IMR-90 (cell line): ENCODE measurements around the gene CDT1. TPM values are rescaled to one million over a fixed set of nuclear protein-coding genes. Genes with fewer than 3 reads are reported as not detected.

Source experiments
- ATAC-seq: fragments of 200-7000 bp; cut with Tn5 transposase; 2 replicates; pipeline ENCODE4 v1.9.1; 2020; ENCODE audit warnings: low read depth, mild to moderate bottlenecking, moderate library complexity
- BruUV-seq: library from RNA; stranded (reverse); fragments of 400-500 nt; replicated peaks from 2 replicates; lab custom pipeline; 2021; lab: Mats Ljungman, UMichigan
- CTCF ChIA-PET: fragments of 300-600 bp; formaldehyde crosslinking; extraction: SDS; loops from one replicate; lab custom pipeline; 2021; ENCODE audit warnings: antibody characterized with exemption; lab: Yijun Ruan, JAX
- POLR2A ChIA-PET: fragments of 300-600 bp; sonication (Branson Sonifier 250); formaldehyde crosslinking; loops from one replicate; lab custom pipeline; 2022; ENCODE audit warnings: antibody characterized with exemption; ENCODE audit not compliant: unreplicated experiment; lab: Charles Lee
- DNase-seq: peaks from one replicate; pipeline ENCODE4 v3.0.0; 2013
- H2AFZ ChIP-seq: replicated peaks from 2 replicates; pipeline ENCODE3; 2013; ENCODE audit warnings: low read length, mild to moderate bottlenecking; ENCODE audit not compliant: poor library complexity
- H2AK5ac ChIP-seq: 2 replicates; pipeline ENCODE4 v1.6.1; 2013; ENCODE audit warnings: low read depth, low read length, inconsistent platforms
- H2AK9ac ChIP-seq: replicated peaks from 2 replicates; pipeline ENCODE3; 2013; ENCODE audit warnings: mild to moderate bottlenecking, low read depth, low read length, moderate library complexity; ENCODE audit not compliant: poor library complexity
- H2BK120ac ChIP-seq: 2 replicates; pipeline ENCODE4 v1.6.1; 2013; ENCODE audit warnings: low read depth, low read length, inconsistent platforms
- H2BK15ac ChIP-seq: 3 replicates; pipeline ENCODE4 v1.6.1; 2013; ENCODE audit warnings: low read depth, low read length, inconsistent platforms
- H2BK20ac ChIP-seq: 2 replicates; pipeline ENCODE4 v1.6.1; 2013; ENCODE audit warnings: low read depth, mild to moderate bottlenecking, inconsistent platforms, low read length, moderate library complexity
- H2BK5ac ChIP-seq: 2 replicates; pipeline ENCODE4 v1.6.1; 2013; ENCODE audit warnings: mild to moderate bottlenecking, low read depth, low read length, inconsistent platforms; ENCODE audit not compliant: poor library complexity, severe bottlenecking
- H3K14ac ChIP-seq: replicated peaks from 2 replicates; pipeline ENCODE4 v1.6.1; 2013; ENCODE audit warnings: low read depth, low read length, inconsistent platforms
- H3K18ac ChIP-seq: 2 replicates; pipeline ENCODE4 v1.6.1; 2013; ENCODE audit warnings: low read depth, low read length, control low read depth
- H3K23ac ChIP-seq: 2 replicates; pipeline ENCODE4 v1.6.1; 2013; ENCODE audit warnings: low read depth, low read length, inconsistent platforms
- H3K27ac ChIP-seq: 2 replicates; pipeline ENCODE4 v1.5.1; 2013; ENCODE audit warnings: mild to moderate bottlenecking, control low read depth, low read length; ENCODE audit not compliant: insufficient read depth
- H3K27me3 ChIP-seq: 2 replicates; pipeline ENCODE4 v1.6.1; 2013; ENCODE audit warnings: low read length; ENCODE audit not compliant: control insufficient read depth, insufficient read depth
- H3K36me3 ChIP-seq: 2 replicates; pipeline ENCODE4 v1.6.1; 2013; ENCODE audit warnings: low read length, mixed read lengths; ENCODE audit not compliant: control insufficient read depth, insufficient read depth
- H3K4ac ChIP-seq: 2 replicates; pipeline ENCODE4 v1.6.1; 2013; ENCODE audit warnings: low read depth, low read length, inconsistent platforms
- H3K4me1 ChIP-seq: 2 replicates; pipeline ENCODE4 v1.6.1; 2013; ENCODE audit warnings: low read length, mixed read lengths; ENCODE audit not compliant: control insufficient read depth, insufficient read depth
- H3K4me2 ChIP-seq: 2 replicates; pipeline ENCODE4 v1.6.1; 2013; ENCODE audit warnings: low read depth, mild to moderate bottlenecking, control low read depth, low read length, moderate library complexity
- H3K4me3 ChIP-seq: 2 replicates; pipeline ENCODE4 v1.5.1; 2013; ENCODE audit warnings: low read depth, mild to moderate bottlenecking, control low read depth, low read length, moderate library complexity; ENCODE audit not compliant: insufficient read depth
- H3K56ac ChIP-seq: 2 replicates; pipeline ENCODE4 v1.6.1; 2013; ENCODE audit warnings: low read length, inconsistent platforms; ENCODE audit not compliant: insufficient read depth; ENCODE audit errors: extremely low read depth
- H3K79me1 ChIP-seq, 2 experiments: 2 replicates each; pipeline ENCODE4 v1.6.1; 2013; ENCODE audit warnings: low read length in 2 of 2, inconsistent platforms in 1 of 2, low read depth in 1 of 2
- H3K9ac ChIP-seq: 2 replicates; pipeline ENCODE4 v1.6.1; 2013; ENCODE audit warnings: low read depth, low read length, control low read depth
- H3K9me1 ChIP-seq: 2 replicates; pipeline ENCODE4 v1.6.1; 2013; ENCODE audit warnings: low read length, inconsistent platforms; ENCODE audit not compliant: insufficient read depth
- H3K9me3 ChIP-seq: 2 replicates; pipeline ENCODE4 v1.6.1; 2013; ENCODE audit warnings: low read length; ENCODE audit not compliant: control insufficient read depth, insufficient read depth
- H4K20me1 ChIP-seq: 2 replicates; pipeline ENCODE4 v1.6.1; 2013; ENCODE audit warnings: low read length, inconsistent platforms; ENCODE audit not compliant: insufficient read depth
- H4K5ac ChIP-seq: 2 replicates; pipeline ENCODE4 v1.6.1; 2013; ENCODE audit warnings: mild to moderate bottlenecking, low read depth, low read length, control low read depth
- H4K8ac ChIP-seq, 2 experiments: 2 replicates each; pipeline ENCODE4 v1.6.1; 2013; ENCODE audit warnings: low read depth in 2 of 2, low read length in 2 of 2, control low read depth in 1 of 2, inconsistent platforms in 1 of 2
- H4K91ac ChIP-seq: 2 replicates; pipeline ENCODE4 v1.6.1; 2013; ENCODE audit warnings: low read depth, low read length, inconsistent platforms; ENCODE audit not compliant: insufficient read depth
- BHLHE40 ChIP-seq: fragments of 150-350 bp; IDR thresholded peaks from 2 replicates; pipeline ENCODE4 v1.6.1; 2016; ENCODE audit warnings: mild to moderate bottlenecking, low read depth, low read length
- CEBPB ChIP-seq: IDR thresholded peaks from 2 replicates; pipeline ENCODE4 v1.6.1; 2012; ENCODE audit warnings: low read depth, low read length, improper control_type of control experiment
- CHD1 ChIP-seq: IDR thresholded peaks from 2 replicates; pipeline ENCODE4 v1.6.1; 2012; ENCODE audit warnings: low read depth, low read length, improper control_type of control experiment
- FOS ChIP-seq: fragments of 150-350 bp; IDR thresholded peaks from 2 replicates; pipeline ENCODE4 v1.6.1; 2016; ENCODE audit warnings: low read depth, low read length
- MAFK ChIP-seq: IDR thresholded peaks from 2 replicates; pipeline ENCODE4 v1.6.1; 2012; ENCODE audit warnings: low read depth, low read length, improper control_type of control experiment
- MAZ ChIP-seq: IDR thresholded peaks from 2 replicates; pipeline ENCODE4 v1.6.1; 2012; ENCODE audit warnings: low read depth, mild to moderate bottlenecking, low read length, improper control_type of control experiment, moderate library complexity, borderline replicate concordance
- MXI1 ChIP-seq: IDR thresholded peaks from 2 replicates; pipeline ENCODE4 v1.6.1; 2012; ENCODE audit warnings: low read depth, mild to moderate bottlenecking, low read length, moderate library complexity, borderline replicate concordance
- NFE2L2 ChIP-seq: fragments of 150-350 bp; IDR thresholded peaks from 2 replicates; pipeline ENCODE4 v1.6.1; 2016; ENCODE audit warnings: low read depth, mild to moderate bottlenecking, low read length
- POLR2A ChIP-seq: IDR thresholded peaks from 2 replicates; pipeline ENCODE4 v1.6.1; 2012; ENCODE audit warnings: mild to moderate bottlenecking, low read depth, low read length
- RAD21 ChIP-seq: IDR thresholded peaks from 2 replicates; pipeline ENCODE4 v1.6.1; 2012; ENCODE audit warnings: low read length, improper control_type of control experiment
- RCOR1 ChIP-seq: IDR thresholded peaks from 2 replicates; pipeline ENCODE4 v1.6.1; 2012; ENCODE audit warnings: mild to moderate bottlenecking, low read length, improper control_type of control experiment; ENCODE audit not compliant: insufficient replicate concordance
- RFX5 ChIP-seq: IDR thresholded peaks from 2 replicates; pipeline ENCODE4 v1.8.0; 2012; ENCODE audit warnings: low read depth, mild to moderate bottlenecking, low read length, moderate library complexity
- SMC3 ChIP-seq: fragments of 150-350 bp; IDR thresholded peaks from 2 replicates; pipeline ENCODE4 v1.6.1; 2016; ENCODE audit warnings: low read depth, mild to moderate bottlenecking, antibody characterized with exemption, low read length, moderate library complexity
- WGBS, 2 experiments: methylation state at CpG; one replicate each; pipeline versions ENCODE4 v1.1.5 to v1.1.7; 2013; ENCODE audit warnings: missing lambda C conversion rate in 2 of 2; ENCODE audit not compliant: insufficient read length in 1 of 2; ENCODE audit errors: extremely low coverage in 2 of 2; 5-methylcytosine and 5-hydroxymethylcytosine counted together
- dilution Hi-C: fragments of 300-500 bp; cut with HindIII; formaldehyde crosslinking; loops from one replicate; pipeline ENCODE4 v1.14.3; 2018; ENCODE audit warnings: low sequenced_read_pairs; ENCODE audit not compliant: unreplicated experiment
- in situ Hi-C: fragments of 300-500 bp; cut with MboI; formaldehyde crosslinking; loops from 3 replicates; pipeline ENCODE4 v1.14.3; 2019; ENCODE audit warnings: low sequenced_read_pairs, inconsistent platforms, mixed read lengths
- intact Hi-C: fragments of 100-400 bp; cut with micrococcal nuclease; formaldehyde crosslinking; loops from 2 replicates; pipeline ENCODE4 v1.10.0; 2022
- polyA plus RNA-seq, 3 experiments: library from polyadenylated mRNA; depleted of rRNA; stranded (reverse); fragments of >200 nt; gene quantifications; 2 replicates each; pipeline ENCODE4 v1.2.3, GENCODE V29; 2012; ENCODE audit warnings: low replicate concordance in 1 of 3
- total RNA-seq: library from RNA; depleted of rRNA; stranded (reverse); fragments of >200 nt; gene quantifications from 2 replicates; pipeline ENCODE4 v1.2.3, GENCODE V29; 2012
- TF ChIP-seq, protein P1 (sequence below): fragments of 150-350 bp; IDR thresholded peaks from 2 replicates; pipeline ENCODE4 v1.6.1; 2017; ENCODE audit warnings: mild to moderate bottlenecking, antibody characterized with exemption, low read length, low read depth
- TF ChIP-seq, protein P2 (sequence below): fragments of 150-350 bp; IDR thresholded peaks from 2 replicates; pipeline ENCODE4 v1.6.1; 2016; ENCODE audit warnings: low read depth, mild to moderate bottlenecking, low read length, moderate library complexity, borderline replicate concordance
- TF ChIP-seq, protein P3 (sequence below): conservative IDR thresholded peaks from 2 replicates; pipeline ENCODE4 v1.5.1; 2012; ENCODE audit warnings: mild to moderate bottlenecking, low read depth, low read length, improper control_type of control experiment

CDT1 gene
- total and polyA plus RNA-seq, 2 of the 4 experiments (the other 2 are of a cell fraction), result 3.2 to 11.8 TPM

DNA sequence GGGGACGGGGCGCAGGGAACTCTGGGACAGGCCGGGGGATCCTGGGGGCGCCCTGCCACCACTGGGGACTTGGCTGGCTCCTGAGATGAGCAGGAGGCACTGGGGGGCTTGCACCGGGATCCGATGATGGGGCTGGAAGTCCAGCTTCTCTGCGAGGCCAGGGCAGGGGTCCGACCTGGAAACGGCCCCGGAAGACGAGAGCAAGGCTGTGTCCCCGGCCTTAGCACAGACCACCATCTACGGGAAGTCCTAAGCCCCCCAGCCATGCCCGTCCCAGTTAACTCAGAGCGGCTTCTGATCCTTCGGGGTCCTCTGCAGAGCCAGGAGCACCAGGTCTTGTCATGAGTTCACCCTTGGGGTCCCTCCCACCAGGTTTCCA lies 573 bp downstream of the CDT1 start:
- Histone ChIP-seq H4K20me1 (peaks cover 2% of the 10 kb centered on the region), H4K8ac (0 out of 4 replicates have a peak overlapping the region, but pooled peaks of 1 of the 2 experiments have one; percentile 55), H2BK5ac (no peak overlapping the region), H2BK20ac (no peak overlapping the region), H2AK5ac (peak overlapping the region; percentile 82), H2AFZ (peak overlapping the region; percentile 43), H3K23ac (peak overlapping the region; percentile 66; the same call in 1 of the 2 replicates), H4K91ac (no peak overlapping the region; the same call in 1 of the 2 replicates), H3K36me3 (peaks cover 14% of the 10 kb centered on the region), H3K9me3 (no peaks in the 10 kb centered on the region), H4K5ac (no peak overlapping the region), H2BK15ac (no peak overlapping the region), H3K79me1 (peaks cover 7 to 39% of the 10 kb centered on the region in 2 experiments; a peak in 3 of 4 replicates), H3K9me1 (no peaks in the 10 kb centered on the region; the same call in 1 of the 2 replicates), H3K18ac (no peak overlapping the region), H3K4ac (peak overlapping the region; percentile 4; the same call in 1 of the 2 replicates), H3K9ac (peak overlapping the region; percentile 67), H3K4me3 (peak overlapping the region; percentile 43), H2BK120ac (no peak overlapping the region), H3K27ac (peak overlapping the region; percentile 37; the same call in 1 of the 2 replicates), H3K56ac (peak overlapping the region; percentile 30), H3K14ac (peak overlapping the region; percentile 79; the same call in 1 of the 2 replicates), H3K4me2 (peak overlapping the region; percentile 68), H3K27me3 (no peaks in the 10 kb centered on the region), H2AK9ac (peak overlapping the region; percentile 98), H3K4me1 (peaks cover 8% of the 10 kb centered on the region; the same call in 1 of the 2 replicates)
- ChIA-PET CTCF (no interaction called here), POLR2A (no interaction called here)
- intact Hi-C loops (no loop called here), in situ Hi-C loops (no loop called here), dilution Hi-C loops (no loop called here)
- no peak for TF ChIP-seq RCOR1
- TF ChIP-seq SMC3, result no peak
- no peak for TF ChIP-seq CEBPB
- no peak for TF ChIP-seq POLR2A
- no peak for TF ChIP-seq NFE2L2
- TF ChIP-seq, protein P1, sequence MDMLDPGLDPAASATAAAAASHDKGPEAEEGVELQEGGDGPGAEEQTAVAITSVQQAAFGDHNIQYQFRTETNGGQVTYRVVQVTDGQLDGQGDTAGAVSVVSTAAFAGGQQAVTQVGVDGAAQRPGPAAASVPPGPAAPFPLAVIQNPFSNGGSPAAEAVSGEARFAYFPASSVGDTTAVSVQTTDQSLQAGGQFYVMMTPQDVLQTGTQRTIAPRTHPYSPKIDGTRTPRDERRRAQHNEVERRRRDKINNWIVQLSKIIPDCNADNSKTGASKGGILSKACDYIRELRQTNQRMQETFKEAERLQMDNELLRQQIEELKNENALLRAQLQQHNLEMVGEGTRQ, result no peak
- TF ChIP-seq, protein P2, sequence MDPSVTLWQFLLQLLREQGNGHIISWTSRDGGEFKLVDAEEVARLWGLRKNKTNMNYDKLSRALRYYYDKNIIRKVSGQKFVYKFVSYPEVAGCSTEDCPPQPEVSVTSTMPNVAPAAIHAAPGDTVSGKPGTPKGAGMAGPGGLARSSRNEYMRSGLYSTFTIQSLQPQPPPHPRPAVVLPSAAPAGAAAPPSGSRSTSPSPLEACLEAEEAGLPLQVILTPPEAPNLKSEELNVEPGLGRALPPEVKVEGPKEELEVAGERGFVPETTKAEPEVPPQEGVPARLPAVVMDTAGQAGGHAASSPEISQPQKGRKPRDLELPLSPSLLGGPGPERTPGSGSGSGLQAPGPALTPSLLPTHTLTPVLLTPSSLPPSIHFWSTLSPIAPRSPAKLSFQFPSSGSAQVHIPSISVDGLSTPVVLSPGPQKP, result no peak
- no peak for TF ChIP-seq RAD21
- no peak for TF ChIP-seq MAZ
- no peak for TF ChIP-seq MAFK
- TF ChIP-seq FOS, result no peak
- TF ChIP-seq, protein P3, sequence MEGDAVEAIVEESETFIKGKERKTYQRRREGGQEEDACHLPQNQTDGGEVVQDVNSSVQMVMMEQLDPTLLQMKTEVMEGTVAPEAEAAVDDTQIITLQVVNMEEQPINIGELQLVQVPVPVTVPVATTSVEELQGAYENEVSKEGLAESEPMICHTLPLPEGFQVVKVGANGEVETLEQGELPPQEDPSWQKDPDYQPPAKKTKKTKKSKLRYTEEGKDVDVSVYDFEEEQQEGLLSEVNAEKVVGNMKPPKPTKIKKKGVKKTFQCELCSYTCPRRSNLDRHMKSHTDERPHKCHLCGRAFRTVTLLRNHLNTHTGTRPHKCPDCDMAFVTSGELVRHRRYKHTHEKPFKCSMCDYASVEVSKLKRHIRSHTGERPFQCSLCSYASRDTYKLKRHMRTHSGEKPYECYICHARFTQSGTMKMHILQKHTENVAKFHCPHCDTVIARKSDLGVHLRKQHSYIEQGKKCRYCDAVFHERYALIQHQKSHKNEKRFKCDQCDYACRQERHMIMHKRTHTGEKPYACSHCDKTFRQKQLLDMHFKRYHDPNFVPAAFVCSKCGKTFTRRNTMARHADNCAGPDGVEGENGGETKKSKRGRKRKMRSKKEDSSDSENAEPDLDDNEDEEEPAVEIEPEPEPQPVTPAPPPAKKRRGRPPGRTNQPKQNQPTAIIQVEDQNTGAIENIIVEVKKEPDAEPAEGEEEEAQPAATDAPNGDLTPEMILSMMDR, result no peak
- TF ChIP-seq RFX5, result no peak
- TF ChIP-seq CHD1, result no peak
- TF ChIP-seq MXI1, result no peak
- TF ChIP-seq BHLHE40, result no peak
- DNase-seq, result no peak
- ATAC-seq, result no peak
- BruUV-seq, result no TSS peak
- 4% methylated on average over 5 of the region's 16 CpGs; no CpG with 5 or more reads in 1 of the 2 experiments for WGBS, 2 experiments
